Lower leg skin (tissue), 4 donors: Measurements from ENCODE around the gene ZDHHC12. TPM values are rescaled to one million over a fixed set of nuclear protein-coding genes. Genes with fewer than 3 reads are reported as not detected.

Experiments
- DNase-seq, 2 donors: peaks; one replicate each; pipeline ENCODE4 v3.0.0-alpha.2; 2019; ENCODE audit warnings: low spot score in 2 of 2
- H3K4me3 ChIP-seq: fragments of 200-600 bp; sonication (generic); 2 replicates; pipeline ENCODE4 v1.5.1; 2017; ENCODE audit warnings: mild to moderate bottlenecking, low read depth; ENCODE audit not compliant: poor library complexity, severe bottlenecking
- CTCF ChIP-seq, 3 donors: fragments of 450-650 bp; IDR thresholded peaks; one replicate each; pipeline ENCODE4 v1.5.1; 2016; ENCODE audit warnings: antibody characterized with exemption in 3 of 3, mild to moderate bottlenecking in 3 of 3, moderate library complexity in 2 of 3
- POLR2A ChIP-seq, 2 donors: fragments of 450-650 bp; IDR thresholded peaks; one replicate each; pipeline ENCODE4 v1.6.1; 2016 to 2017; ENCODE audit warnings: antibody characterized with exemption in 2 of 2, mild to moderate bottlenecking in 1 of 2, moderate library complexity in 1 of 2
- WGBS, 2 donors: methylation state at CpG; one replicate each; pipeline ENCODE4 v1.1.5; 2018; 5-methylcytosine and 5-hydroxymethylcytosine counted together
- intact Hi-C: fragments of 100-400 bp; cut with DNase I; formaldehyde crosslinking; loops from one replicate; pipeline ENCODE4 v1.15.0; 2023; ENCODE audit warnings: low total_unique reads
- total RNA-seq, 4 donors: library from RNA; depleted of rRNA; stranded (reverse); fragments of >200 nt; gene quantifications; one replicate each; pipeline ENCODE4 v1.1.0, GENCODE V29; 2016

ZDHHC12 gene
- total RNA-seq, 4 donors from 2014 or later = 68.3 to 95.7 (median 84.1) TPM

- DNase-seq = no peak
Observed at GRCh38 chr9:128727640-128728248, 3.8 kb upstream of the ZDHHC12 start.

GRCh38 chr9:128724744-128725211, 851 bp upstream of the ZDHHC12 start:
- DNase-seq = peak; percentile 79 to 94
- 13 to 15% methylated on average over 10 of the region's 10 CpGs for WGBS, 2 donors
- peak overlapping the region; percentile 37 for H3K4me3 ChIP-seq
- TF ChIP-seq POLR2A (IDR thresholded peaks at IDR 0.05) (no peak), CTCF (IDR thresholded peaks at IDR 0.05) (no peak)
- intact Hi-C loops = no loop called here

More at GRCh38 chr9:128727640-128728248, 3.8 kb upstream of the ZDHHC12 start:
- no peak for TF ChIP-seq CTCF (IDR thresholded peaks at IDR 0.05)
- TF ChIP-seq POLR2A (IDR thresholded peaks at IDR 0.05) = no peak
- WGBS, 2 donors = 75 to 79% methylated on average over 5 of the region's 5 CpGs
- intact Hi-C loops = no loop called here
- no peak overlapping the region for H3K4me3 ChIP-seq

GRCh38 chr9:128723352-128723865, 518 bp downstream of the ZDHHC12 start:
- DNase-seq = no peak
- H3K4me3 ChIP-seq = peak overlapping the region; percentile 37
- intact Hi-C loops = no loop called here
- no peak for TF ChIP-seq CTCF (IDR thresholded peaks at IDR 0.05)
- no peak for TF ChIP-seq POLR2A (IDR thresholded peaks at IDR 0.05)
- WGBS, 2 donors = 34 to 35% methylated on average over 7 of the region's 7 CpGs

- no peak overlapping the region for H3K4me3 ChIP-seq
- WGBS, 2 donors = 45 to 52% methylated on average over 9 of the region's 9 CpGs
- DNase-seq = no peak
- intact Hi-C loops = no loop called here
- TF ChIP-seq POLR2A (IDR thresholded peaks at IDR 0.05) = no peak
- no peak for TF ChIP-seq CTCF (IDR thresholded peaks at IDR 0.05)
Observed at GRCh38 chr9:128722380-128723351, 1.3 kb downstream of the ZDHHC12 start.

DNA sequence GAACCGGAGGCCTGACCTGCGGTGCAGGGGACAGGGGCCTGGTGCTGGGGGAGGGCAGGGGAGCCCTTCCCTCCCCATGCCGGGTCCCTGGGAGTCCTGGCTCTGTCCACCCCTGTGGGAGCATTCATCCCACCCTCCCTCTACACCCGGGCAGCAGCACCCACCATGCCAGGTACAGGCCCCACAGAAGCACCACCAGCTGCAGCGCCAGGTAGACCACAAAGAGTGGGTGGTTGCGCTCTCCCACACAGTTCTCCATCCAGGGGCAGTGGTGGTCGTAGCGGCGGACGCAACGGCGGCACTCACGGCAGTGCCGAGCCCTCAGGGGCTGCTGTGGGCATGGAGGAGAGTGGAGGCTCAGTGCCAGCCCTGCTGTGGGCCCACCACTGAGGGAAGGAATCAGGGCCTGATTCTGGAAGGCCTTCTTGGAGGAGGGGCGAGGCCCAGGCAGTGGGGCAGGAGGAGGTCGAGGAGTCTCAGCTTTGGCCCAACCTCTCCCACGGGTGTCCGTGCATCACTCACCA, 2.4 kb downstream of the ZDHHC12 start:
- intact Hi-C loops = no loop called here
- WGBS, 2 donors = 86 to 87% methylated on average over 17 to 18 of the region's 18 CpGs

More for the DNA sequence above, 2.4 kb downstream of the ZDHHC12 start:
- no peak for DNase-seq
- no peak for TF ChIP-seq CTCF (IDR thresholded peaks at IDR 0.05)
- no peak for TF ChIP-seq POLR2A (IDR thresholded peaks at IDR 0.05)
- H3K4me3 ChIP-seq = no peak overlapping the region
